ENCODE results near the gene DNAJC1.

The DNAJC1 gene

GRCh38 chr10:21954132-21954531 is 49.4 kb downstream of the DNAJC1 start:
- no peak for DNase-seq

- no peak for DNase-seq
Observed at GRCh38 chr10:21953585-21954057, 49.9 kb downstream of the DNAJC1 start.

- DNase-seq: no peak
Observed at GRCh38 chr10:21950566-21950965, 53.0 kb downstream of the DNAJC1 start.

- DNase-seq: no peak
Observed at GRCh38 chr10:21946946-21947345, 56.6 kb downstream of the DNAJC1 start.

- no peak for DNase-seq
Observed at GRCh38 chr10:21944727-21945386, 58.7 kb downstream of the DNAJC1 start.

- no peak for DNase-seq
Observed at GRCh38 chr10:21943633-21944265, 59.8 kb downstream of the DNAJC1 start.

- no peak for DNase-seq
Observed at GRCh38 chr10:21935439-21936023, 68.0 kb downstream of the DNAJC1 start.

- no peak for DNase-seq
Observed at GRCh38 chr10:21934307-21934706, 69.2 kb downstream of the DNAJC1 start.

GRCh38 chr10:21929070-21929469 is 74.5 kb downstream of the DNAJC1 start:
- no peak for DNase-seq

- DNase-seq: no peak
Observed at GRCh38 chr10:21927631-21928353, 75.7 kb downstream of the DNAJC1 start.

- DNase-seq: no peak
Observed at GRCh38 chr10:21926949-21927348, 76.6 kb downstream of the DNAJC1 start.

- no peak for DNase-seq
Observed at GRCh38 chr10:21926358-21926925, 77.1 kb downstream of the DNAJC1 start.

- no peak for DNase-seq
Observed at GRCh38 chr10:21925851-21926250, 77.7 kb downstream of the DNAJC1 start.

GRCh38 chr10:21924511-21924910 is 79.0 kb downstream of the DNAJC1 start:
- DNase-seq: no peak

- no peak for DNase-seq
Observed at GRCh38 chr10:21920633-21921032, 82.9 kb downstream of the DNAJC1 start.

- DNase-seq: no peak
Observed at GRCh38 chr10:21919906-21920305, 83.6 kb downstream of the DNAJC1 start.

- DNase-seq: no peak
Observed at GRCh38 chr10:21919117-21919516, 84.4 kb downstream of the DNAJC1 start.

GRCh38 chr10:21912625-21913024 is 90.9 kb downstream of the DNAJC1 start:
- DNase-seq: no peak

- no peak for DNase-seq
Observed at GRCh38 chr10:21910798-21911197, 92.7 kb downstream of the DNAJC1 start.

- DNase-seq: no peak
Observed at GRCh38 chr10:21907436-21907835, 96.1 kb downstream of the DNAJC1 start.

- DNase-seq: no peak
Observed at GRCh38 chr10:21904930-21905329, 98.6 kb downstream of the DNAJC1 start.

GRCh38 chr10:21899736-21900135 is 103.8 kb downstream of the DNAJC1 start:
- no peak for DNase-seq

- DNase-seq: no peak
Observed at GRCh38 chr10:21895932-21896331, 107.6 kb downstream of the DNAJC1 start.
